K562 (cell line): Measurements from ENCODE around the gene TRIP12. TPM values are rescaled to one million over a fixed set of nuclear protein-coding genes. Genes with fewer than 3 reads are reported as not detected.

Experiments
- ARHGAP35 ChIP-seq: fragments of 450-650 bp; IDR thresholded peaks from 2 replicates; pipeline ENCODE4 v1.6.1; 2018; ENCODE audit not compliant: partially characterized antibody
- BDP1 ChIP-seq: IDR thresholded peaks from 3 replicates; pipeline ENCODE4 v1.6.1; 2011; ENCODE audit not compliant: insufficient read length, insufficient read depth
- CHD2 ChIP-seq: IDR thresholded peaks from 2 replicates; pipeline ENCODE4 v1.6.1; 2011; ENCODE audit warnings: low read depth, low read length
- ELF4 ChIP-seq: fragments of 450-650 bp; formaldehyde crosslinking; IDR thresholded peaks from 2 replicates; pipeline ENCODE4 v1.4.0; 2022; ENCODE audit warnings: missing genetic modification characterization
- EP400 ChIP-seq: fragments of 450-650 bp; IDR thresholded peaks from 2 replicates; pipeline ENCODE4 v1.6.1; 2017; ENCODE audit warnings: antibody characterized with exemption, mild to moderate bottlenecking, moderate library complexity
- FOXK1 ChIP-seq: sonication (generic); formaldehyde crosslinking; IDR thresholded peaks from 2 replicates; pipeline ENCODE4 v1.8.0; 2022; ENCODE audit warnings: missing genetic modification reagents, mild to moderate bottlenecking, borderline replicate concordance
- GTF3C2 ChIP-seq: IDR thresholded peaks from 3 replicates; pipeline ENCODE4 v1.6.1; 2011; ENCODE audit warnings: borderline replicate concordance, mild to moderate bottlenecking, moderate library complexity; ENCODE audit not compliant: insufficient read length; ENCODE audit errors: extremely low read depth
- MED1 ChIP-seq: sonication (generic); formaldehyde crosslinking; IDR thresholded peaks from 2 replicates; pipeline ENCODE4 v1.8.1; 2023; ENCODE audit warnings: missing genetic modification reagents, borderline replicate concordance
- NFE2L1 ChIP-seq: fragments of 450-650 bp; IDR thresholded peaks from 2 replicates; pipeline ENCODE4 v1.6.1; 2016; ENCODE audit warnings: missing genetic modification characterization, low read depth, mild to moderate bottlenecking, missing compliant biosample characterization, moderate library complexity, borderline replicate concordance
- NFXL1 ChIP-seq: fragments of 450-650 bp; formaldehyde crosslinking; IDR thresholded peaks from 2 replicates; pipeline ENCODE4 v1.4.0; 2021; ENCODE audit warnings: mild to moderate bottlenecking
- RNF2 ChIP-seq: sonication (generic); IDR thresholded peaks from 2 replicates; pipeline ENCODE4 v1.6.1; 2016
- STAT5B ChIP-seq: fragments of 250-450 bp; sonication (Bioruptor Pico); IDR thresholded peaks from 2 replicates; pipeline ENCODE4 v1.8.0; 2021; ENCODE audit warnings: mild to moderate bottlenecking, inconsistent platforms
- TEAD1 ChIP-seq, 2 experiments: fragments of 450-650 bp in 1 of 2; sonication (generic) in 1 of 2; formaldehyde crosslinking; IDR thresholded peaks; 2 replicates each; pipeline versions ENCODE4 v1.4.0 to v1.8.0; 2020 to 2022; ENCODE audit warnings: mild to moderate bottlenecking in 2 of 2, missing genetic modification reagents in 1 of 2
- ZNF431 ChIP-seq: sonication (generic); formaldehyde crosslinking; IDR thresholded peaks from 2 replicates; pipeline ENCODE4 v1.8.0; 2022; ENCODE audit warnings: mild to moderate bottlenecking, missing genetic modification reagents
- ZNF507 ChIP-seq: conservative IDR thresholded peaks from 2 replicates; pipeline ENCODE4 v1.6.1; 2017; ENCODE audit warnings: missing genetic modification characterization, missing compliant biosample characterization
- ZNF764 ChIP-seq: fragments of 250-450 bp; sonication (Bioruptor Pico); IDR thresholded peaks from 2 replicates; pipeline ENCODE4 v1.4.0; 2020; ENCODE audit warnings: low read depth, mild to moderate bottlenecking, moderate library complexity
- ZNF778 ChIP-seq: fragments of 450-650 bp; formaldehyde crosslinking; IDR thresholded peaks from 2 replicates; pipeline ENCODE4 v1.4.0; 2020; ENCODE audit warnings: mild to moderate bottlenecking, moderate library complexity
- polyA plus RNA-seq, 8 experiments: library from polyadenylated mRNA; depleted of rRNA in 4 of 8; stranded (reverse) in 5 of 8; unstranded in 3 of 8; fragments of >200 nt; fragmentation: Nextera tagmentation in 2 of 8; fragmentation: Illumina TruSeq in 1 of 8; extraction: Ambion mirVana in 2 of 8; extraction: Trizol in 1 of 8; gene quantifications; 2 replicates each; pipeline versions ENCODE4 v1.2.1 to v1.2.3, GENCODE V29; 2011 to 2014; ENCODE audit warnings: inconsistent platforms in 1 of 8, missing spikeins in 1 of 8
- total RNA-seq, 7 experiments: library from RNA; depleted of rRNA in 6 of 7; stranded (reverse); fragments of >200 nt in 6 of 7; fragmentation: Illumina TruSeq in 2 of 7; extraction: Trizol in 2 of 7; gene quantifications; 2 replicates each; pipeline versions ENCODE4 v1.2.1 to v1.2.3, GENCODE V29; 2011 to 2021; ENCODE audit warnings: low replicate concordance in 1 of 7
- TF ChIP-seq, protein P1 (sequence below): fragments of 450-650 bp; IDR thresholded peaks from 2 replicates; pipeline ENCODE4 v1.6.1; 2017; ENCODE audit warnings: antibody characterized with exemption
- TF ChIP-seq, protein P2 (sequence below): fragments of 250-450 bp; sonication (Bioruptor Pico); IDR thresholded peaks from 2 replicates; pipeline ENCODE4 v1.8.0; 2021; ENCODE audit warnings: mild to moderate bottlenecking, moderate library complexity
- TF ChIP-seq, protein P3 (sequence below): sonication (generic); formaldehyde crosslinking; IDR thresholded peaks from 2 replicates; pipeline ENCODE4 v1.8.0; 2022; ENCODE audit warnings: missing genetic modification reagents, mild to moderate bottlenecking, moderate library complexity, borderline replicate concordance
- TF ChIP-seq, protein P4 (sequence below): fragments of 450-650 bp; formaldehyde crosslinking; IDR thresholded peaks from 2 replicates; pipeline ENCODE4 v1.4.0; 2022; ENCODE audit warnings: missing genetic modification characterization

The TRIP12 gene
- total and polyA plus RNA-seq, 9 of the 15 experiments (the other 6 are each of a cell fraction or from before 2014, with no cell fraction given) = 15.2 to 131 (median 80.1) TPM

DNA sequence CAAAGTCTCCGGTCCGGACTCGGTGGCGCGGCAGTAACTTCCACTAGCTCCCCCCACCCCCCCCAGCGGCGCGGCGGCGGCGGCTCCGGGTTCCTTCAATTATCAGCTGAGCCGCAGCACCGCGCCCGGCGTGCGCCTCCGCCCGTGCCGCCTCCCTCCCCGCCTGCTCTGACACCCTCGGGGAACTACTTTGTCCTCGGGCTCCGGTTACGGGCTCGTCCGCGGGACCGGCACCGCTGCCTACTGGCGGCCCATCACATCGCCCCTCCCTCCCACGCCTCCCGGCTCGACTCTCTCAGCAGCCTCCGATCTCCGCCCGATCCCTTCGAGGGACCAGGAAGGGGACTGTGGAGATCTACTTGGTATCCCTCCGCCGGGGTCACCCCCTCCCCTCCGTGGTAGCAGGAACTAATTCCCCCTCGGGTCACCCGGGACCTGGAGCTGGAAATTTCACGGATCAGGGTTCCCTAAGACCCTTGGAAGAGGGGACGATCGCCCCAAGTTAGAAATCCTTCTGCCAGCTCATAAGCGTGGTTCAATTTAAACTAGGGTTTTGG is at the start of gene TRIP12 (continued):
- TF ChIP-seq, protein P1, sequence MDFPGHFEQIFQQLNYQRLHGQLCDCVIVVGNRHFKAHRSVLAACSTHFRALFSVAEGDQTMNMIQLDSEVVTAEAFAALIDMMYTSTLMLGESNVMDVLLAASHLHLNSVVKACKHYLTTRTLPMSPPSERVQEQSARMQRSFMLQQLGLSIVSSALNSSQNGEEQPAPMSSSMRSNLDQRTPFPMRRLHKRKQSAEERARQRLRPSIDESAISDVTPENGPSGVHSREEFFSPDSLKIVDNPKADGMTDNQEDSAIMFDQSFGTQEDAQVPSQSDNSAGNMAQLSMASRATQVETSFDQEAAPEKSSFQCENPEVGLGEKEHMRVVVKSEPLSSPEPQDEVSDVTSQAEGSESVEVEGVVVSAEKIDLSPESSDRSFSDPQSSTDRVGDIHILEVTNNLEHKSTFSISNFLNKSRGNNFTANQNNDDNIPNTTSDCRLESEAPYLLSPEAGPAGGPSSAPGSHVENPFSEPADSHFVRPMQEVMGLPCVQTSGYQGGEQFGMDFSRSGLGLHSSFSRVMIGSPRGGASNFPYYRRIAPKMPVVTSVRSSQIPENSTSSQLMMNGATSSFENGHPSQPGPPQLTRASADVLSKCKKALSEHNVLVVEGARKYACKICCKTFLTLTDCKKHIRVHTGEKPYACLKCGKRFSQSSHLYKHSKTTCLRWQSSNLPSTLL = peak; percentile 97
- TF ChIP-seq, protein P2, sequence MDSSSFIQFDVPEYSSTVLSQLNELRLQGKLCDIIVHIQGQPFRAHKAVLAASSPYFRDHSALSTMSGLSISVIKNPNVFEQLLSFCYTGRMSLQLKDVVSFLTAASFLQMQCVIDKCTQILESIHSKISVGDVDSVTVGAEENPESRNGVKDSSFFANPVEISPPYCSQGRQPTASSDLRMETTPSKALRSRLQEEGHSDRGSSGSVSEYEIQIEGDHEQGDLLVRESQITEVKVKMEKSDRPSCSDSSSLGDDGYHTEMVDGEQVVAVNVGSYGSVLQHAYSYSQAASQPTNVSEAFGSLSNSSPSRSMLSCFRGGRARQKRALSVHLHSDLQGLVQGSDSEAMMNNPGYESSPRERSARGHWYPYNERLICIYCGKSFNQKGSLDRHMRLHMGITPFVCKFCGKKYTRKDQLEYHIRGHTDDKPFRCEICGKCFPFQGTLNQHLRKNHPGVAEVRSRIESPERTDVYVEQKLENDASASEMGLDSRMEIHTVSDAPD = no peak
- TF ChIP-seq ZNF764 (CRISPR knock-in tag) (no peak), ELF4 (CRISPR knock-in tag) (peak; percentile 64; the same call in 1 of the 2 replicates), ZNF507 (tag) (no peak), GTF3C2 (no peak), NFXL1 (CRISPR knock-in tag) (no peak), BDP1 (no peak), RNF2 (0 out of 2 replicates have a peak, but pooled peaks have one; percentile 20), FOXK1 (no peak), EP400 (peak; percentile 79), ARHGAP35 (no peak), ZNF778 (no peak), MED1 (CRISPR knock-in tag) (no peak), TEAD1 (CRISPR knock-in tag; IDR thresholded peaks at IDR 0.05) (no peak), ZNF431 (CRISPR knock-in tag) (no peak), NFE2L1 (no peak), CHD2 (peak; percentile 79), STAT5B (CRISPR knock-in tag) (no peak)
- TF ChIP-seq, protein P3, sequence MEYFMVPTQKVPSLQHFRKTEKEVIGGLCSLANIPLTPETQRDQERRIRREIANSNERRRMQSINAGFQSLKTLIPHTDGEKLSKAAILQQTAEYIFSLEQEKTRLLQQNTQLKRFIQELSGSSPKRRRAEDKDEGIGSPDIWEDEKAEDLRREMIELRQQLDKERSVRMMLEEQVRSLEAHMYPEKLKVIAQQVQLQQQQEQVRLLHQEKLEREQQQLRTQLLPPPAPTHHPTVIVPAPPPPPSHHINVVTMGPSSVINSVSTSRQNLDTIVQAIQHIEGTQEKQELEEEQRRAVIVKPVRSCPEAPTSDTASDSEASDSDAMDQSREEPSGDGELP = peak; percentile 99
- TF ChIP-seq, protein P4, sequence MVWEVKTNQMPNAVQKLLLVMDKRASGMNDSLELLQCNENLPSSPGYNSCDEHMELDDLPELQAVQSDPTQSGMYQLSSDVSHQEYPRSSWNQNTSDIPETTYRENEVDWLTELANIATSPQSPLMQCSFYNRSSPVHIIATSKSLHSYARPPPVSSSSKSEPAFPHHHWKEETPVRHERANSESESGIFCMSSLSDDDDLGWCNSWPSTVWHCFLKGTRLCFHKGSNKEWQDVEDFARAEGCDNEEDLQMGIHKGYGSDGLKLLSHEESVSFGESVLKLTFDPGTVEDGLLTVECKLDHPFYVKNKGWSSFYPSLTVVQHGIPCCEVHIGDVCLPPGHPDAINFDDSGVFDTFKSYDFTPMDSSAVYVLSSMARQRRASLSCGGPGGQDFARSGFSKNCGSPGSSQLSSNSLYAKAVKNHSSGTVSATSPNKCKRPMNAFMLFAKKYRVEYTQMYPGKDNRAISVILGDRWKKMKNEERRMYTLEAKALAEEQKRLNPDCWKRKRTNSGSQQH (CRISPR knock-in tag) = no peak
